GM08714 (cell line): ENCODE data around the gene LINGO1.

Experiments
- H3K4me3 ChIP-seq: fragments of 200-500 bp; sonication (Bioruptor generic); 2 replicates; pipeline ENCODE4 v1.5.1; 2014; ENCODE audit warnings: mild to moderate bottlenecking, low read length, inconsistent platforms
- ZNF274 ChIP-seq: IDR thresholded peaks from 2 replicates; pipeline ENCODE4 v1.6.1; 2012; ENCODE audit warnings: mild to moderate bottlenecking, low read depth, low read length

Gene LINGO1

DNA sequence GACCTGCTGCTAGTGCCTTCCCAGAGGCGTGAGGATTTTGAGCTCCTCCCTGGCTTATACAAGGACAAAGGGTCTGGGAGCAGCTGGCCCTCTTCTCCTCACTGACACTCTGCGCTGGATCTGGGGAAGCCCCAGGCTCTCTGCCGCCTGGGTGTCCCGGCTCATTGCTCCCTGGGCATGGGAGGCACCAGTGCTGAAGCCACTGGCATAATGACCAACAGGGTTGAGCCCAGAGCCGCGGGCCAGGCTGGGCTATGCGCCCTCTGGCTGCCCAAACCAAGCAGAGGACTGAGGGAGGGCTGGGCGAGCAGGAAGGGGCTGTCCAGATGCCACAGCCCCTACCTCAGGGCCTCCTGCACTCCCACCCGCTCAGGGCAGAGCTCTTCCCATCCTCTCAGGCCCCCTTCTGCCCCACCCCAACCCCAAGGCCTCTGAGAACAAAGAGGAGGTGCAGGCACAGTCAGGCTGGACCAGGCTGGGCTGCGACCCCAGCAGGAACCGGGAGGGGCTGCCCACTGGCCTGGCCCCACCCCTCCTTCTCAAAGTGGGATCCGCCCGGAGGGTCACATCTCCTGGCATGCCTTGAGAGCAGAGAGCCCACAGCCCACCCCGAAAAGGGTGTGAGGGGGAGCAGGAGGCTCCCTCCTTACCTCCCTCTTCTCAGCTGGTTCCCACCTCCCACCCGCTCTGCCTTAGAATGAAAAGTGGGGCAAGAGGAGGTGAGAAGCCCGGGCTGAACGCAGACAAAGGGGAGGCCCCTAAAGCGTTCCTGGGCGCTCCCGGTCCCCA is 1.6 kb downstream of the LINGO1 start:
- TF ChIP-seq ZNF274 = no peak
- H3K4me3 ChIP-seq = no peak overlapping the region

DNA sequence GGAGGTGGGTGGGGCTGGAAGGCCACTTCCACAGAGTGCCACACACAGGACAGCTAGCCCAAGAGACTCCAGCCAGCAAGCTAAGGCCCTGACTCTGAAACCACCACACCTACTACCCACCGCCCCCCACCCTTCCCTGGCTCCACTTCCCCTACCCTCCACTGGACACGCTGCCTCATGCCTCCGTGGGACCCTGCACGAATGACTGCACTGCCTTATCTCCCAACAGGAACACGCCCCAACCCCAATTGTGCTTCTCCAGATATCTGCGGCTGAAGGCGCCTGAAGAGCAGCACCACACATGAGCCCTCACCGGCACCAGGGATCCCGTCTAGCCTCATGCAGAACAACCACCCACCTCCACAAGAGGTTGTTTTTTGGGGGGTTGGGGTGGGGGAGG is 2.7 kb downstream of the LINGO1 start:
- H3K4me3 ChIP-seq = no peak overlapping the region
- no peak for TF ChIP-seq ZNF274

DNA sequence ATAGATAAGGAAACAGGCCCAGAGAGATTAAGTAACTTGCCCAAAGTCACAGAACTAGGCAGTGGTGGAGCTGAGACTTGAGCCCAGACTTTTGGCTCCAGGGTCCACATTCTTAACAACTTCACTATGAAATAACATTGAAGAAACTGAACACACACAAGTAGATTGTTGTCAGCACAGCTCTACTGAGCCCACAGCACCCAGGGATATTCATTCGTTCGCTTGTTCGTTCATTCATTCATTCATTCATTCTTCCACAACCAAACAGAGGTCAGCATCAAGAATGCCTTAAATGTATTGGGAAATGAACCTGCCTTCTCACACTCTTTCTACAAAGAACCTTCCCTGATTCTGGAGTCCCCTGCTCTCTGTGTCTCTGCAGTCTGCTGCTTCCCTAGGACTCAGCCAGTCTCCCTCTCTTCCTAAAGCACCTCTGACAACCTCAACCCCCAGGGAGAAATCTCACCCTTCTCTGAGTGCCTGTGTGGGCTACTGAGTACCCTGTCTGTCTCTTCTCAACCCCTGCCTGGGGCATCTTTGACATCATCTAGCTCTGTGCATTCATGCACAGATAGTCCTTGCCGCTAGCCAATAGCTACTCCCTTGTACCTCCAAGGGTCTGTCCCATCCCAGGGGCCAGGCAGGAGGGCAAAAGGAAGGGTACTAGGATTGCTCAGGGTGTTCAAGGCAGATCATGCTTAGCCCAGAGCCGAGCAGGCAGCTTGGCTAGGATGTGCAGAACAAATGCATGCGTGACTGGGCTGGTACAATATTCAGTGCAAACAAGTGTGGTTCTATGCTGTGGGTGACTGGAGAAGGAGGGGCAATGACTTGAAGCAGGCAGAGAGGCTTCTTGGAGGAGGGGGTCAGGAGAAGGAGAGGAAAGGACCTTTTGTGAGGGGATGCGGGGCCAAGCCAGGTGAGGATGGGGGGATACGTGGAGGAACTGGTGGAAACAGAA is 3.4 kb downstream of the LINGO1 start:
- no peak for TF ChIP-seq ZNF274

DNA sequence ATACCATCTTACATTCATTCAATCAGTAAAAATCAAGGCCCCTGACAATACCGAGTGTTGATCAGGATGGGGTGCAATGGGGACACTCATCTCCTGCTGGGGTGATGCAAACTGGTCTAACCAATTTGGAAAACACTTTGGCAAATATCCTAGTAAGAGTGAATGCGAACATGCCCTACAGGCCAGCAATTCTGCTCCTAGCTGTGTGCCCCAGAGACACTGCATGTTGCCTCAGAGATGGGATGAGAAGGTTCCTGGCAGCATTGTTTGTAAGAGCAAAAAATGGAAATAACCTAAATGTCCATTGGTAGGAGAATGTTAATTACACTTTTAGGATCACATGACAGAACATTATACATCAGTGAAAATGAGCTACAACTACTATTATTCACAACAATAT is 4.7 kb downstream of the LINGO1 start:
- H3K4me3 ChIP-seq = no peak overlapping the region
- TF ChIP-seq ZNF274 = no peak

More for the DNA sequence above, 3.4 kb downstream of the LINGO1 start:
- no peak overlapping the region for H3K4me3 ChIP-seq

DNA sequence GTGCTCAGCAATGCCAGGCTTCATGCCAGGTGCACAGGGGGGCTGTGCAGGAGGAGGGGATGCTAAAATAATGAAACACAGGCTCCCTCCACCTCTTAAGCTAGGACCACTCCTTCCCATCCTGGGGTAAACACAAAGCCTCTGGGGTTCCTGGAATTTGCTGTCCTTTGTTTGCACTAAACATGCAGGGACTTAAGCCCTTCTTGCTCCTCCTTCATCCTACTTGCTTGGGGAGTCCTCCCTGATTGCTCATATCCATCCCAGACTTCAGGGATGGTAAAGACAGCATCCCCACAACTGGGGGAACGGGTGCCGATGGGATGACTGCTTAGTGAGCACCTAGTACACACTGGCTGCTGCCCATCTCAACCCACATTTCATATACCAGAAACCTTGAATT is 5.1 kb downstream of the LINGO1 start:
- no peak for TF ChIP-seq ZNF274
- no peak overlapping the region for H3K4me3 ChIP-seq

DNA sequence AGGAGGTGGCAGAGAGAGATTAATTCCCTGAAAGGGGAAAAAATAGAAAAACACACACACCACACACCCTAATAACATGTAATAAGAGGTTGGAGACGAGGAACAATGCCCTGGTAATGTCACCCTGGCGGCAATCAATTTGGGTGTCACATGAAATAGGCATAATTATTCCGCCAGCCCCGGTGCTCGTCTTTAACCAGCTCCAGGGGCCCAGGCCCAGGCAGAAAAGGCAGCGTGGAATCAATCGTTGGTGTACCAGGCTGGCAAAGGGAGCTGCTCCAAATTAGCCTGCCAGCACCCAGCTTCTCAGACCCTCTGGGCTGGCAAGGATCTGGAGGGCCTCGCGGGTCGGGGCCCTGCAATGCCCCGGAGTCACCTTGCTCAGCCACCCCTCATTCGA is 5.6 kb downstream of the LINGO1 start:
- no peak overlapping the region for H3K4me3 ChIP-seq
- no peak for TF ChIP-seq ZNF274

DNA sequence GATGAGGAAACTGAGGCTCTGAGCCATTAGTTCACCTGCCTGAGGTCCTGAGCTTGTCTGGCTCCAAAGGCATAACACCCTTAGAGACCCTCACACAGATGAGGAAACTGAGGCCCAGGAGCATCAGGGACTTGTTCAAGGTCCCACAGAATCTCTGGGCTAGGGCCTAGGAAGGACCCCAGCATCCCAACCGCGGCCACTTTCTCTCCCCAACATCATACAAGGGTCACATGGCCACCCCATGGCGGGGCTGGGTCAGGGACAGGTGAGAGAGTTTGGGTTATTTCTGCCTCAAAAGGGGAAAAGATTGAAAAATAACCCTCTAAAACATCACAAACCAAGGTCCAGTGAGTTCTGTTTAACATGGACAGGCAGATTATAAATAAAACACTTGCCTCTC is 6.7 kb downstream of the LINGO1 start:
- no peak for TF ChIP-seq ZNF274
- no peak overlapping the region for H3K4me3 ChIP-seq

DNA sequence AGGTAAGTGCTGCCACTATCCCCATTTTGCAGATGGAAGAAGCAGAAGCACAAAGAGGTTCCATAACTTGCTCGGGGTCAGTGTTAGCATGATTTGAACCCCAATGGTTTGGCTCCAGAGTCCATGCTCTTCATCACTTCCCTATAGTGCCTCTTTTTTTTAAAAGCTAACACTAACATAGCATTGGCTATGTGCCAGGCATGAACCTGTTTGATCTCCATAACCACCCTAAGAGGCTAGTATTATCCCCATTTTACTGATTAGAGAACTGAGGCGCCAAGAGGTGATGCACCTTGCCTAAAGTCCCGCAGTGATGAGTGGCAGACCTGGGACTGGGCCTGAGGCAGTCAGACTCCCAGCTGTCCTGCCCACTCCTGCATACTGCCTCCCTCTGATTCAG is 7.3 kb downstream of the LINGO1 start:
- no peak for TF ChIP-seq ZNF274
- no peak overlapping the region for H3K4me3 ChIP-seq

DNA sequence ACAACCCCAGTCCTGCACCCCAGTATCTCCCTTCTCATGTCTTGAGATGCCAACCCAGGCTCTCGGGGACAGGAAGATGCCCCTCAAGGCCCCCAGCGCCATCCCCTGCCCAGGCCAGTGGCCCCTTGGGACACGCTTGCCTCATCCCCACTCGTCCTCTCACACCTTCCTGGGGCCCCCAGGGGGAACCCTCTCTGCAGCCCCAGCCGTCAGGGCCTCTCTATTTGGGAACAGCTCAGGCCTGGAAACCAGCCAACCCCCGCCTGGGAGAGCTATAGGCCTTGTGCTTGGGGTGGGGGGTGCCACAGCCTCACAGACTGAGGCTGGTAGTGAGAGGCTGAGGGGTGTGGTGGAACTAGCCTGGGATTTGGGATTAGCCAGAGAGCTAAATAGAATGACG is 7.8 kb downstream of the LINGO1 start:
- H3K4me3 ChIP-seq = no peak overlapping the region
- no peak for TF ChIP-seq ZNF274

DNA sequence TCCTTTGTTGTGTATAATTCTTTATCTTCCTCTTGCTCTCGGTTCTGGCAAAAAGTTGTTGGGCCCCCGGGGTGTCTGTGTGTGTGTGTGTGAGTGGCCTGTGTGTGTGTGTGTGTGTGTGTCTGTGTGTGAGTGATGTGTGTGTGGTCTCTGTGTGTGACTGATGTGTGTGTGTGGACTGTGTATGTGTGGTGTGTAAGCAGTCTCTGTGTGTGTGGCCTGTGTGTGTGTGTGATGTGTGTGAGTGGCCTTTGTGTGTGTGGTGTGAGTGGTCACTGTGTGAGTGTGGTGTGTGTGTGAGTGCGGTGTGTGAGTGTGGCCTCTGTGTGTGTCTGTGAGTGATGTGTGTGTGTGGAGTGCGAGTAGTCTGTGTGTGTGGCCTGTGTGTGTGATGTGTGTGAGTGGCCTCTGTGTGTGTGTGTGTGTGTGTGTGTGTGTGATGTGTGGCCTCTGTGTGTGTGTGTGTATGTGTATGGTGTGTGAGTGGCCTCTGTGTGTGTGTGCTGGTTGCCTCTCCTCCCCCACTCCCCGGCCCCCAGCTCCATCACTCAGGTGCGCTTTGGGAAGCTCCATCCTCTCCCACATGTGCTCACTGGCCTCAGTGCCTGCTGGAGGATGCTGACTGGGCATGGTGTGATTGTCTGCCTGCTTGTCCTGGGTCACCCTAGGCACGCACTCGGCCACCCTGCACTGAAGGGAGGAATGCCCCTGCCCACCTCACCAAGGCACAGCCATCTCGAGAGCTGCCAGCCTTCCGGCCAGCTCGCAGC is 8.8 kb downstream of the LINGO1 start:
- H3K4me3 ChIP-seq = no peak overlapping the region
- no peak for TF ChIP-seq ZNF274

DNA sequence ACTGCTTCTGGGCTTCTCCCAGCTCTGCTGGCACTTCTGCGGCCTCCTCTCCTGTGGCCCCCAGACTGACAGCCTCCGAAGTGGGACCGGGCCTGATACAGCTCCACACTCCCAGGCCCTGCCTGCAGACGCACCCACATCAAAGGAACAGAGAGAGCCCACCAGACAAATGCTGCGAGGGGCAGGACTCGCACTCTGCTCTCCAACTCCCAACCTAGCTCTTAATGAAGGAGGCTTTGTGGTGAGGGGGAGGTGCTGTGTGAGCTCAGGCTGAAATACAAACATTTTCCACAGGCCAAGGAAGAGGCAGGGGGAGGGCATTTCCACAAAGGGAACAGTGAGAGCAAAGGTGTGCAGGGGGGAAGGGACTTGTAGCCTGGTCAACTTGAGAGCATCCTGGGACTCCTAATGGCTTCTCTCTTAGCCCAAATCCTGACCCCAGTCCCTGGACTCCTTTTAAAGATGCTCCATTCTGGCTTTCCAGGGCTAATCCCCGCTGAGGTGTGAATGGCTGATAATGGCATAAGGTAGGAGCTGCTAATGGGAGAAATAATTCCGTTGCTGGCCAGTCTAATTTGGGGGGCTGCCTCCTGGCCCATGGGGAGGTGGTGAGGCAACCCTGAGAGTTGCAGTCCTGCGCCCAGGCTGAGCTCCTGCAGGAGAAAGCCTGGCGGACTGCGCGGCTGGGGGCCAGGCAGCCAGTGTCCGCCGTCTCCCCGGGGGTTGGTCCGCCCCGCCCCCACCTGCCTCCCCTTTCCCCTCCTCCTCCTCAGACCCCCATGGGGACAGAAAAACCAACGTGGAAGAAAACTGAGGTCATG is 9.6 kb downstream of the LINGO1 start:
- no peak for TF ChIP-seq ZNF274
- H3K4me3 ChIP-seq = no peak overlapping the region

DNA sequence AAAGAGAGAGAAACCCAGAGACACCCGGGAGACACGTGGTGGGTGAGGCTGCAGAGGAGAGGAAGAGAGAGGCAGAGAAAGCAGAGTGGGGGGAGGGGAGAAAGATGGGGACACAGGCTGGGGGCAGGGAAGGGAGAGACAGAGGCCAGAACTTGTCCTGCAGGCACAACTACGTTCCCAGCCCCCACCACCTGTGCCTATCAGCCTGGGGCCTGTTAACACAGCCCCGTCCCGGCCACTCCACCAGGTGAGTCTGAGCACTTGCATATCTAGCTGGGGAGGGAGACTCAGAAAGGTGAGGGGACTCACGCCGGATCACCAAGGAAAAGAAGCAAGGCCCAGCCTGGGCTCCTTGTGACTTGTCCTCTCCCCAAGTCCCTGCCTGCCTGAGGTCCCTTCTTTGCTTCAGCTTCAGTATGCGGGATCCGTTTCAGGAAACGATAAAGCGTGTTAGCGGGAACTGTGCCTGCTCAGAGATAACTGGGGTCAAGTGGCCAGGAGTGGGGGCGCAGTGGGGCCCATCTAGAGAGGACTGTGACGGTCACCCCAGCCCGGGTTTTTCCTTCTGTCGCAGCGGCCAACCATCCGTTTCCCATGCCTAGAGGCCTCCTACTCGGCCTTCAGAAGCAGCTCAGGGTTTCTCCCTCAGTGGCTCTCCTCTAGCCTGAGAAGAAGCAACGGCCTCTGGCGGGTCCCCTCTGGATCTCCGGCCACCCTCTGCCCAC is 10.3 kb downstream of the LINGO1 start:
- TF ChIP-seq ZNF274 = no peak
- H3K4me3 ChIP-seq = no peak overlapping the region

DNA sequence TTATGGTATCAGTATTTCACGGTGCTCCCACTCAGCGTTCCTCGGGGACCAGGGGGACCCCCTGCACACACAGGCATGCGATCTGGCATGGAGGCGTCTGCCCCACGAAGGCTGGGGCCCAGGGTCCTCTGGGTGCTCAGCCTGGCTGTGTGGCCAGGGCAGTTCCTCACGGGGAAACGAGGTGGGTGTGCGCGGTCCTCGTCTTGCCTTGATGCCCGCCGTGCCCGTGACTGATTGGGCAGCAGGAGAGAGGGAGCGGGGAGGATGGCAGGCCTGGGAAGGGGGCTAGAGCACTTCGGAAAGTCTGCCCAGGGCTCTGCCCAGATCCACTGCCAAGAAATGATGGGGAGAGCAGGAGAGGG is 10.9 kb downstream of the LINGO1 start:
- H3K4me3 ChIP-seq = no peak overlapping the region
- TF ChIP-seq ZNF274 = no peak
